ENCODE measurements around the gene DRC7. TPM values are rescaled to one million over a fixed set of nuclear protein-coding genes. Genes with fewer than 3 reads are reported as not detected.

DRC7 gene
- total RNA-seq, 4 donors from 2014 or later, result 0.22 to 2.1 TPM; not detected in 2

- H3K27me3 ChIP-seq, result no peaks in the 10 kb centered on the region
- H3K36me3 ChIP-seq, result no peaks in the 10 kb centered on the region
- no peaks in the 10 kb centered on the region for H3K9me3 ChIP-seq
- 82 to 83% methylated on average over 7 of the region's 7 CpGs for WGBS, 2 donors
- no peak overlapping the region for H3K27ac ChIP-seq
- no peak overlapping the region for H3K4me3 ChIP-seq
- peaks cover 0 to 5% (median 0%) of the 10 kb centered on the region in 4 donors for H3K4me1 ChIP-seq
- no peak for DNase-seq (ENCODE audit: low spot score in 2 of 2)
- no peak for TF ChIP-seq POLR2A (IDR thresholded peaks at IDR 0.05)
- TF ChIP-seq, protein P1, sequence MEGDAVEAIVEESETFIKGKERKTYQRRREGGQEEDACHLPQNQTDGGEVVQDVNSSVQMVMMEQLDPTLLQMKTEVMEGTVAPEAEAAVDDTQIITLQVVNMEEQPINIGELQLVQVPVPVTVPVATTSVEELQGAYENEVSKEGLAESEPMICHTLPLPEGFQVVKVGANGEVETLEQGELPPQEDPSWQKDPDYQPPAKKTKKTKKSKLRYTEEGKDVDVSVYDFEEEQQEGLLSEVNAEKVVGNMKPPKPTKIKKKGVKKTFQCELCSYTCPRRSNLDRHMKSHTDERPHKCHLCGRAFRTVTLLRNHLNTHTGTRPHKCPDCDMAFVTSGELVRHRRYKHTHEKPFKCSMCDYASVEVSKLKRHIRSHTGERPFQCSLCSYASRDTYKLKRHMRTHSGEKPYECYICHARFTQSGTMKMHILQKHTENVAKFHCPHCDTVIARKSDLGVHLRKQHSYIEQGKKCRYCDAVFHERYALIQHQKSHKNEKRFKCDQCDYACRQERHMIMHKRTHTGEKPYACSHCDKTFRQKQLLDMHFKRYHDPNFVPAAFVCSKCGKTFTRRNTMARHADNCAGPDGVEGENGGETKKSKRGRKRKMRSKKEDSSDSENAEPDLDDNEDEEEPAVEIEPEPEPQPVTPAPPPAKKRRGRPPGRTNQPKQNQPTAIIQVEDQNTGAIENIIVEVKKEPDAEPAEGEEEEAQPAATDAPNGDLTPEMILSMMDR (IDR thresholded peaks at IDR 0.05), result no peak
- TF ChIP-seq EP300 (IDR thresholded peaks at IDR 0.05), result no peak
Measured at GRCh38 chr16:57696240-57696639, 1.6 kb downstream of the DRC7 start.

DNA sequence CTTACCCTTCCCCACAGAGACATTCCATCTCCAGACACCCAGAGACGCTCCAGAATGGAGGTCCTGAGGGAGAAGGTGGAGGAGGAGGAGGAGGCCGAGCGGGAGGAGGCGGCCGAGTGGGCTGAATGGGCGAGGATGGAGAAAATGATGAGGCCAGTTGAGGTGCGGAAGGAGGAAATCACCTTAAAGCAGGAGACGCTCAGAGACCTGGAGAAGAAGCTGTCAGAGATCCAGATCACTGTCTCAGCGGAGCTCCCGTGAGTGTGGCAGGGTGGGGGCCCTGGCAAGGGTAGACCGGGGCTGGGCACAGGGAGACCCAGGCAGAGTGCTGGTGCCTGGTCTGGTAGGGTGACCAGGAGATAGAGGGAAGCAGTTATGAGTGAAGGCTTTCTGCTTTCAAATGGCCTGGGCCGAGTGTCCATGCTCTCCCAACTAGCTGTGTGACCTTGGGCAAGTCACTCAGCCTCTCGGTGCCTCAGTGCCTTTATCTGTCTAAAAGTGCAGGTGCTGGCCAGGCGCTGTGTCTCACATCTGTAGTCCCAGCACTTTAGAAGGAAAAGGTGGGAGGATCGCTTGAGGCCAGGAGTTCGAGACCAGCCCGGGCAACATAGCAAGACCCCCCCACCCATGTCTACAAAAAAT is 3.4 kb downstream of the DRC7 start:
- no peak for TF ChIP-seq POLR2A (IDR thresholded peaks at IDR 0.05)
- no peak for DNase-seq (ENCODE audit: low spot score in 2 of 2)
- Histone ChIP-seq H3K27ac (no peak overlapping the region), H3K36me3 (no peaks in the 10 kb centered on the region), H3K4me3 (no peak overlapping the region), H3K27me3 (no peaks in the 10 kb centered on the region), H3K9me3 (no peaks in the 10 kb centered on the region), H3K4me1 (peaks cover 0 to 5% (median 0%) of the 10 kb centered on the region in 4 donors)
- WGBS, 2 donors, result 85 to 89% methylated on average over 17 of the region's 17 CpGs

- no peak overlapping the region for H3K4me3 ChIP-seq
- H3K27me3 ChIP-seq, result no peaks in the 10 kb centered on the region
- no peaks in the 10 kb centered on the region for H3K9me3 ChIP-seq
- H3K36me3 ChIP-seq, result no peaks in the 10 kb centered on the region
- DNase-seq (ENCODE audit: low spot score in 2 of 2), result no peak
- no peak overlapping the region for H3K27ac ChIP-seq
- 80 to 85% methylated on average over 14 to 16 of the region's 16 CpGs for WGBS, 2 donors
- TF ChIP-seq, protein P1 (IDR thresholded peaks at IDR 0.05), result no peak
- no peak for TF ChIP-seq POLR2A (IDR thresholded peaks at IDR 0.05)
- no peak for TF ChIP-seq EP300 (IDR thresholded peaks at IDR 0.05)
- H3K4me1 ChIP-seq, result peaks cover 0 to 5% (median 0%) of the 10 kb centered on the region in 4 donors
Measured at GRCh38 chr16:57698812-57699405, 4.3 kb downstream of the DRC7 start.

DNA sequence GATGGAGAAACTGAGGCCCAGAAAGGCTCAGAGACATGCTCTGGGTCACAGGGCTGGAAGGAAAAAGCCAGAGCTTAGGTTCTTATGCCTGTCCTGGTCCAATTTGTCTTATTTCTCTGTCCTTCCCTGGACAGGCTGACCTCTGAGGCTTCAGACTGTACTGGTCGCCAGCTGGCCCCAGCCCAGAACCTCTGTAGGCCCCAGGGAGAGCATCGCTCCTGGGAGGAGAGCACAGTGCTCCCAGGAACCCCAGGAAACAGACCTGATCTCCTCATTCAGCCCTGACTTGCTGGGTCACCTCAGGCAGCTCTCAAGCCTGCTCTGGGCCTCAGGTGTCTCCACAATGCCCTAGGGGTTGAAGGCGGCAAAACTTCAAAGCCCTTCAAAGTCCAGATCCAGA is 4.9 kb downstream of the DRC7 start:
- DNase-seq (ENCODE audit: low spot score in 2 of 2), result no peak

GRCh38 chr16:57699899-57700298 is 5.3 kb downstream of the DRC7 start:
- H3K4me1 ChIP-seq, result no peaks in the 10 kb centered on the region
- no peak overlapping the region for H3K27ac ChIP-seq
- H3K4me3 ChIP-seq, result no peak overlapping the region
- H3K27me3 ChIP-seq, result no peaks in the 10 kb centered on the region
- WGBS, 2 donors, result 86 to 99% methylated on average over 7 of the region's 7 CpGs
- no peaks in the 10 kb centered on the region for H3K36me3 ChIP-seq
- no peaks in the 10 kb centered on the region for H3K9me3 ChIP-seq
- DNase-seq (ENCODE audit: low spot score in 2 of 2), result no peak
- TF ChIP-seq EP300 (IDR thresholded peaks at IDR 0.05) (no peak), POLR2A (IDR thresholded peaks at IDR 0.05) (no peak)
- TF ChIP-seq, protein P1 (IDR thresholded peaks at IDR 0.05), result no peak

More for the DNA sequence above, 4.9 kb downstream of the DRC7 start:
- 89% methylated on average over 3 of the region's 3 CpGs for WGBS, 2 donors
- no peak overlapping the region for H3K4me3 ChIP-seq
- peaks cover 0 to 3% (median 0%) of the 10 kb centered on the region in 4 donors for H3K4me1 ChIP-seq
- TF ChIP-seq, protein P1 (IDR thresholded peaks at IDR 0.05), result no peak
- TF ChIP-seq POLR2A (IDR thresholded peaks at IDR 0.05), result no peak
- no peak for TF ChIP-seq EP300 (IDR thresholded peaks at IDR 0.05)
- H3K9me3 ChIP-seq, result no peaks in the 10 kb centered on the region
- H3K36me3 ChIP-seq, result no peaks in the 10 kb centered on the region
- no peaks in the 10 kb centered on the region for H3K27me3 ChIP-seq
- no peak overlapping the region for H3K27ac ChIP-seq
